NCI-H1092 treated with DMSO at 0.1 percent for 48 hours (cell line): ENCODE data around the gene COX7B.
"Not testable (repeated sequence)": the region's sequence is repeated elsewhere in the genome, so short reads cannot be mapped to it uniquely, and the experiment has no call there.

Source experiments
- DNase-seq: peaks from one replicate; lab custom pipeline; 2025; lab: John Stamatoyannopoulos, UW

COX7B gene

GRCh38 chrX:77899081-77899828 lies at the start of gene COX7B:
TSS of gene COX7B (plus strand) at chrX:77899468. CDS start at chrX:77899554, 86 bp downstream.
- peak; percentile 99 for DNase-seq

GRCh38 chrX:77875372-77875771 lies 23.9 kb upstream of the COX7B start:
- no peak for DNase-seq

GRCh38 chrX:77881418-77881817 lies 17.9 kb upstream of the COX7B start:
- not testable (repeated sequence) for DNase-seq

GRCh38 chrX:77892887-77893286 lies 6.4 kb upstream of the COX7B start:
- DNase-seq, result no peak

- DNase-seq, result no peak
These were observed 5.6 kb upstream of the COX7B start for GRCh38 chrX:77893713-77894112.

- DNase-seq, result peak; percentile 99
These were observed 4.1 kb upstream of the COX7B start, which contains the start of gene MAGT1 for GRCh38 chrX:77894921-77895886. TSS of gene MAGT1 (minus strand) at chrX:77895435. CDS start at chrX:77895410, 25 bp downstream.

GRCh38 chrX:77900688-77901087 lies 1.4 kb downstream of the COX7B start:
- no peak for DNase-seq

GRCh38 chrX:77901506-77901905 lies 2.2 kb downstream of the COX7B start:
- no peak for DNase-seq

- peak; percentile 96 for DNase-seq
These were observed 11.0 kb downstream of the COX7B start, which contains the start of gene ATP7A for GRCh38 chrX:77910108-77910840. TSS of gene ATP7A (plus strand) at chrX:77910693. CDS start at chrX:77971642, 60,949 bp downstream.

- DNase-seq, result no peak
These were observed 18.1 kb downstream of the COX7B start for GRCh38 chrX:77917294-77917933.

- no peak for DNase-seq
These were observed 19.3 kb downstream of the COX7B start for GRCh38 chrX:77918568-77918967.

- DNase-seq, result not testable (repeated sequence)
These were observed 20.1 kb downstream of the COX7B start for GRCh38 chrX:77919370-77919769.

GRCh38 chrX:77922787-77923186 lies 23.5 kb downstream of the COX7B start:
- no peak for DNase-seq

- no peak for DNase-seq
These were observed 25.1 kb downstream of the COX7B start for GRCh38 chrX:77924320-77924859.

GRCh38 chrX:77925764-77926163 lies 26.5 kb downstream of the COX7B start:
- DNase-seq, result no peak

- no peak for DNase-seq
These were observed 31.3 kb downstream of the COX7B start for GRCh38 chrX:77930581-77930980.

- no peak for DNase-seq
These were observed 36.6 kb downstream of the COX7B start for GRCh38 chrX:77935886-77936285.

GRCh38 chrX:77936299-77936698 lies 37.0 kb downstream of the COX7B start:
- no peak for DNase-seq

- no peak for DNase-seq
These were observed 38.0 kb downstream of the COX7B start for GRCh38 chrX:77937291-77937690.

GRCh38 chrX:77938083-77938680 lies 38.9 kb downstream of the COX7B start:
- DNase-seq, result no peak

- DNase-seq, result not testable (repeated sequence)
These were observed 45.8 kb downstream of the COX7B start for GRCh38 chrX:77945031-77945430.
